Measurements from ENCODE around the gene SPCS2.
"Not testable (repeated sequence)": the region's sequence is repeated elsewhere in the genome, so short reads cannot be mapped to it uniquely, and the experiment has no call there.

Gene SPCS2

GRCh38 chr11:75004215-75004614 is 55.1 kb downstream of the SPCS2 start:
- DNase-seq = no peak

DNA sequence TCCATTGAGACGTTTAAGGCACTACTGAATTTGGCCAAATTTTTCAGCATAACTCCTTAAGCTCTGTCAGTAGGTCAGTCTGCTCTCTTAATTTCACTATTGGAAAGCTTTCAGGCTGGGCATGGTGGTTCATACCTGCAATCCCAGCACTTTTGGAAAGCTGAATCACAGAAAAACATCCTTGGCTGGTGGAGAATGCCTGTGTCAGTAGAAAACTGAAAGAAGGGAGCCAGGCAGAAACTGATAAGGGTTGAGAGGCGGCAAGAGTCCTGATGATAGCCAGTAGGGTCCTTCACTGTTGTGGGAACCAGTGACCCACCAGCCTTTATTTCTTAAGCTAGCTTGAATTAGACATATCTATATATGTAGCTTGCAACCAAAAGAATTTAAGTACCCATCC is 62.3 kb downstream of the SPCS2 start:
- DNase-seq = no peak

- DNase-seq = no peak
Observed at GRCh38 chr11:75011872-75012271, 62.8 kb downstream of the SPCS2 start.

DNA sequence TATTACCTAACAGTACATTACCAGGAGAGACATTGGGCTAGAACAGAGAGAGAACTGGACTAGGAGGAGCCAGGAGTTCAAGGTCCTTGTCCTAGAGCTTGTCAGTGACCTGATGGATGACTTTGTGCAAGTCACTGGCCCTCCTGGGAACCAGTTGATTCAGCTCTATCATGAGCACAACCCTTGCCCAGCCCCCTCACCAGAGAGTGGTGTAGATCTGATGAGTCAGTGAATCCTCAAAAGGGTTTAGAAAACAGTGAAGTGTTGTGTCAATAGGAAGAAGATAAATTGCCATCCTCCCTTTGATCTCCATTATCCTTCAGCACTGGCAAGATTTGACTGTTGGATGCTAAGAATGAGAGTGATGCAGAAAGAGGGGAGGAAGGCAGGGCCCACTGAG is 64.0 kb downstream of the SPCS2 start:
- no peak for DNase-seq

DNA sequence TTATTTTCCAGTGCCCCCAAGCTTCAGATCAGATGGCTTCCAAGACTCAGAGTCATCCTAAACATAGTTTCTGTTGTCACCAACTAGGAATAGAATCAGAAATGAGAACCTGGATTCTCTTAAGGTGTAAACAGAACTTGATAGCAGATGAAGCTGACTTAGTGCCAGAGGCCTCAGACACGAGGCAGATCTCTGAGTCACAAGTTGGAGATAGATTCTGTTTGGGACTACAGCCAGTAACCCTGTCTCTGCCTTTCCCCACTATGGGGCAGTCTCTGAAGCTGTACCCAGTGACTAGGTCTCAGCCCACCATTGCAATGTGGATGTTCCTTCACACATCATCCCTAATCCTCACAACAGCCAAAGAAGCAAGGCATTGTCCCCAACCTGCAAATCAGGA is 65.1 kb downstream of the SPCS2 start:
- DNase-seq = no peak

DNA sequence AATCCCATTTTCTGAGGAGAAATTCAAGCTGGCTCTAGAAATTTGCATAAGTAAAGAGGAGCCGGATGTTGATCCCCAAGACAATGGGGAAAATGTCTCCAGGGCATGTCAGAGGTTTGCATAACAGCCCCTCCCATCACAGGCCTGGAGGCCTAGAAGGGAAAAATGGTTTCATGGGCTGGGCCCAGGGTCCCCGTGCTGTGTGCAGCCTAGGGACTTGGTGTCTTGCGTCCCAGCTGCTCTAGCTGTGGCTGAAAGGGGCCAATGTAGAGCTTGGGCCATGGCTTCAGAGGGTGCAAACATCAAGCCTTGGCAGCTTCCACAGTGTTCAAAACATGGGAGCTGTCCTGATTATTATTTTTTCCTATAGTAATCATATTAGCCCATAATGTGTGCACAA is 70.1 kb downstream of the SPCS2 start:
- DNase-seq = not testable (repeated sequence)

DNA sequence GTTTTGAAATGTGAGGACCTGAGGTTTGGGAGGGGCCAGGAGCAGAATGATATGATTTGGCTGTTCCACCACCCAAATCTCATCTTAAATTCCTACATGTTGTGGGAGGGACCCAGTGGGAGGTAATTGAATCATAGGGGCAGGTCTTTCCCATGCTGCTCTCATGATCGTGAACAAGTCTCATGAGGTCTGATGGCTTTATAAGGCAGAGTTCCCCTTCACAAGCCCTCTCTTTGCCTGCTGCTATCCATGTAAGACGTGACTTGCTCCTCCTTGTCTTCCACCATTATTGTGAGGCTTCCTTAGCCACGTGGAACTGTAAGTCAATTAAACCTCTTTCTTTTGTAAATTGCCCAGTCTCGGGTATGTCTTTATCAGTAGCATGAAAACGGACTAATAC is 71.3 kb downstream of the SPCS2 start:
- DNase-seq = not testable (repeated sequence)

DNA sequence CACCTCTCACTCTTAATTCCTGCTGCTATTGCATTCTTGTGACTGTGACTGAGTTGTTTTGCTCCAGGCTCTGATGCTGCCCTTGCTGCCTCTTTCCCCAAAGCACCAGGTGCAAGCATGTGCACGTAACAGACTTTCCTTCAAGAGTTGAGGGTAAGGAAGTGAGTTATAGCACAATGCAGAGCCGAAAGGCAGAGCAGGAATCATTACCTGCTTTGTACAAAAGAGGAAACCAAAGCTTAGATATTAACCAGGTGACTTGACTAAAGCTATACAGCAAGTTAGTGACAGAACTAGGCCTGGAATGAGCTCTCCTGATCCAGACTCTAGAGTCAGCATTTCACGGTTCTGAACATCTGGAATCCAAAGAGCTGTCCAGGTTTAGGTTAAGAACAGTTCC is 73.2 kb downstream of the SPCS2 start:
- DNase-seq = no peak

DNA sequence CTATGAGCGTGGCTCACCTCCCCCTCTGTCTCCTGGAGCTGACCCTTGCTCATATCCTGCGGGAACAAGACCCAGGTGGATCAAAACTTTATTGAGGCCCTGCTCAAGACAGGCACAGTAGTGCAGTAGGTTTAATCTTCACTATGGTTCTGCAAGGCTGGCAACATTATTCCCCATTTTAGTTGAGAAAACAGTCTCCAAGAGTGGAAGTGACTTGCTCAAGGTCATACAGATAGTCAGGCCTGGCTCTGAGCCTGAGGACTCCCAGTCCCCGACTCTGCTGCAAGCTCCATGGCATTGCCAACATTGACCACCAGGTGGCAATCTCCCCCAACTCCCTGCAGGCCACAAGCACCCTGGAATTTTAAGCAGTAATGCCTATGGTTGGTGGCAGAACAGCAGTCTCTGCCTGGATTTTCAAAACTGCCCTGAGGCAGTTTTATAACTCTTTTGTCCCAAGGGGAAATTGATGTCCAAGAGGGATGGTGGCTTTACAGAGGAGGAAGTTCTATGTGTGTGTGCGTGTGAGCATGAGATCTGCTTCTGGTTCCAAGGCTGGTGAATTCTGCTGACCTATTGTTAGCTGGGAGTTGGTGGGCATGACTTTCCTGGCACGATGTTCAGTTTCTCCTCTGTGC is 73.8 kb downstream of the SPCS2 start:
- peak; percentile 79 to 90 for DNase-seq

- DNase-seq = no peak
Observed at GRCh38 chr11:75023446-75024067, 74.5 kb downstream of the SPCS2 start.

DNA sequence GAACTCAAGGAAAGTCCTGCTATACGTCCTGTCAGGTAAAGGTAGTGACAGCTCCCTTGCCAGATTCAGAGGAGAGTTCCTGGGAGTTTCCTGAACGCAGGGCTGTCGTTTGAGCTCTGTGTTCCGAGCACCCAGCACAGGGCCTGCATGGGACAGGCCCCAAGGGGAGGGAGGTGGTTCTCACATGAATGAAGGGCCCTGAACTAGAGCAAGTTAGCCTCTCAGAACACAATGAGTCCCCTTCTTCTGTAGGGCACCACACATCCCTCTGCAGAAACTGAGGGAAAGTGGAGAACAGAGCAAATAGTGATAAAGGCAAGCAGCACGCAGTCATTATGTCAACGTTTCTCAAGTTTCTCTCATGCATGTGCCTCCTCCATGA is 75.0 kb downstream of the SPCS2 start:
- DNase-seq = peak; percentile 18 to 29

GRCh38 chr11:75024764-75025211 is 75.7 kb downstream of the SPCS2 start:
- DNase-seq = peak; percentile 85 to 91

DNA sequence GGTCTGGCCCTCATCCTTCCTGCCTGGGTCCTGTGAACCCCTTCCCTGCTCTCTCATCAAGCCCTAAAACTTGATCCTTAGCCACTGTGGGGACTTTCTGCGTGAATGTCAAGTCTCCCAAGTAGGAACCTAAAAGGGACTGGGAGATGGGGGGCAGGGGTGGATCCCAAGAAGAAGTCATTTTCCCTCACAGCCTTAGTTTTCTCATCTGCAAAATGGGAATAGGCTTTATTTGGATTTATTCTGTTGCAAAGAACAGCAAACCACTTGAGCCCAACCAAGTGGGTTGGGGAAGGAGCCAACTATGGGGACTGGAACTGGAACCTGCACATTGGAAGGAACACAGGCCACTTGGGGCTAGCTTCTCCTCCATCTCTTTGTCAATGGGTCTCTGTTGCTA is 76.5 kb downstream of the SPCS2 start:
- DNase-seq = no peak

DNA sequence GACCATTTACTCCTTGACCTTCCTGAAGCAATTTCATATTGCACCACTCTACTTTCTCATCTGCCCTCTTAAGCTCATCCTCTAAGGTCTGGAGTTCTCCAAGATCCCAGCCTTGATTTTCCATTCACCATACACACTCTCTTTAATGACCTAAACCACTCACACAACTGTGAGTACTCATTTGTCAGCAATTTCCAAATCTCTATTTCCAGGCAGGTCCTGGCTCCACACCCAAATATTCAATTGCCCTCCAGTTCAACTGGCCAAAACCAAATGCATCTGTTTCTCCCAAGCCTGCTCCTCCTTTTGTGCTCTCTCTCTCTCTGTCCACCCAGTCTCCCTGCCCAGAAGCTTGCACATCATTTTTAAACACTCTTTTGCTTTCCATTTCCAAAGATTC is 79.3 kb downstream of the SPCS2 start:
- DNase-seq = no peak
